GM19023 (cell line): ENCODE measurements around the gene SLC22A15.

Experiments used
- ATAC-seq: cut with Tn5 transposase; IDR thresholded peaks from one replicate; pipeline ENCODE4 v1.9.1; 2021; ENCODE audit warnings: mild to moderate bottlenecking, moderate library complexity; ENCODE audit not compliant: unreplicated experiment

The SLC22A15 gene

DNA sequence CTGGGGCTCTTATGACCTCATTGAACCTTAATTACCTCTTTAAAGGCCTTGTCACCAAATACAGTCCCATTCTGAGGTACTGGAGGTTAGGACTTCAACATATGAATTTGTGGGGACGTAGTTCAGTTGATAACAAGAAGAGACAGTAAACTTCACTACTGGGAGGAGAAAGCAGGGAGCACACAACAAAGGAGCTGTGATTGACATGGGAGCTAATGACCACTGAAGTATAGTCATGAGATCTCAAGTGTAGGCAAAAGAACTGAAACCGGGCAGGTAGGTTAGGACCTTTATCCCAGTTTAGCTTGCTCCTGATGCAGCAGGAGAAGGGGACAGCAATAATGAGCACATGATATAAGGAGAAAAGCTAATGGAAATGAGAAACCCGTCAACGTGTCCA is 123.1 kb downstream of the SLC22A15 start:
- no peak for ATAC-seq

DNA sequence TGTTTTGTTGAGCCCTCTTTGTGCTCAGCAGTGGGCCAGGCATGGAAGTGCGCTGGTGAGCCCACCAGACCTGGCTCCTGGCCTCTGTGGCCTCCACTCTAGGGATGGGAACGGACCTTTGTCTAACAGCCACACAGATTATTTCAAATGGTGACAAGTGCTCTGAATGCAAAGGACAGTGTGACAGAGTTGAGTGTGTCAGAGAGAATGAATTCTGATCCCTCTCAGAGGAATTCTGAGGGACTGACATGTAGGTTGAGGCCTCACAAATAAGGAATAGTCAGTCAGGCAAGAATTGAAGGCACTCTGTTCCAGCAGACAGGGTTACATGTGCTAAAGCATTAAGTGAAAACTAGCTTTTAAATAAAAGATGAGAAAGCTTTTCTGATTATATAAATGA is 123.6 kb downstream of the SLC22A15 start:
- ATAC-seq: no peak

DNA sequence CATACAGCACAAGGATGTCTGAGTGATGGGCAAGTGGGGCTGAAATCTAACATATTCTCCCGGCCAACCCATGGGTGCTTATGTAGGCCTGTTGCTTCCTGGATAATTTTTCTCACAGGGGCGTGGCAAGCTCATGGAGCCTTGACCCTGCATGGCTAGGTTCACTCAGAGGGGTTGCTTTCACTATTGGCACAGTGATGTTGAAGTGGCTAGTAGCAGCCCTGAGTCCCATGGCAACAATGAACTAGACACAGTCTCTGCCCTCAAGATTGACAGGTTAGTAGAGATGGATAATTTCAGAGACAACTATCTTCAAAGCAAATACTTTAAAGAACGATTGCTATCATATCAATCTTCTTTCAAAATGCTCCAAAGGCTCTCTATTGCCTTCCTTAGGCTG is 128.4 kb downstream of the SLC22A15 start:
- ATAC-seq: no peak

DNA sequence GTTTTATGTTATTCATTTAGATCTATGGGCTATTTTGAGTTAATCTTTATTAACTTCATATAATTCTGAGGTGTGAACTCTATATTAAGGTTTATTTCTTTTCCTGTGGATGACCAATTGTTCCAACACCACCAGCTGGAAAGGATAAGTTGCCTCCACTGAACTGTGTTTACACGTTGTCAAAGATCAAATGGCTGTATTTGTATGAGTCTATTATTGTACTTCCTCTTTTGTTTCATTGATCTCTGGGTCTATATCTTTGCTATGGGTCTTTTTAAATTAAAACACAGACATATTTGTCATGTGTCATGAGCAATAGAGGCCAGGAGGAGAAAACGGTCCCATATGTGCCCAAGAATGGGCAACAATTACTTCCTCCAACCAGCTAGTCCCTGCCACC is 129.7 kb downstream of the SLC22A15 start:
- no peak for ATAC-seq

DNA sequence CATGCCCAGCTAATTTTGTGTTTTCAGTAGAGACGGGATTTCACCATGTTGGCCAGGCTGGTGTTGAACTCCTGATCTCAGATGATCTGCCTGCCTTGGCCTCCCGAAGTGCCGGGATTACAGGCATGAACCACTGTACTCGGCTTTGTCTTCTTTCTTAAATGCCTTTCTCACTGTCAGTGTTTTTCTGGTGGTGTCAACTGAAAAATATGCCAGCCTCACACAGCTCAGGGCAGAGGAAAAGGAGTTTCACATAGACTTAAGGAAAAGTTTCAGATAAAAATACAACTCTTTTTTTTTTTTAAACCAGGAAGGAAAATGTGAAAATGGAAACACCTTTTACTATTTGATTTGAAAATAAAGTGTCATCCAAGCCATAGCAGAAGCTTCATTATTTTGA is 130.3 kb downstream of the SLC22A15 start:
- no peak for ATAC-seq

DNA sequence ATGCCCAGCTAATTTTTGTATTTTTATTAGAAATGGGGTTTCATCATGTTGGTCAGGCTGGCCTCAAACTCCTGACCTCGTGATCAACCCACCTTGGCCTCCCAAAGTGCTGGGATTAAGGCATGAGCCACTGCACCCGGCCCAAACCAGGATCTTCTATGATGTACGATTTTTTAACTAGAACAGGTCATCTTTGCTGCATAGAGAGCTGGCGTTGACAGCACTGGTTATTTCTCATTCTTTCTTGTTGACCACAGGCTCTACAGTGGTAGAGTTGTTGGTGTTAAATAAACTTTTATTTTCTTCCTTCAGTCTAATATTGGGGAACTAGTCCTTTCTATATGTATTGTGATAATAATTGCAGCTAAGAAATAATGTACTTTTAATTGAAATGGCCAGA is 131.1 kb downstream of the SLC22A15 start:
- ATAC-seq: no peak

DNA sequence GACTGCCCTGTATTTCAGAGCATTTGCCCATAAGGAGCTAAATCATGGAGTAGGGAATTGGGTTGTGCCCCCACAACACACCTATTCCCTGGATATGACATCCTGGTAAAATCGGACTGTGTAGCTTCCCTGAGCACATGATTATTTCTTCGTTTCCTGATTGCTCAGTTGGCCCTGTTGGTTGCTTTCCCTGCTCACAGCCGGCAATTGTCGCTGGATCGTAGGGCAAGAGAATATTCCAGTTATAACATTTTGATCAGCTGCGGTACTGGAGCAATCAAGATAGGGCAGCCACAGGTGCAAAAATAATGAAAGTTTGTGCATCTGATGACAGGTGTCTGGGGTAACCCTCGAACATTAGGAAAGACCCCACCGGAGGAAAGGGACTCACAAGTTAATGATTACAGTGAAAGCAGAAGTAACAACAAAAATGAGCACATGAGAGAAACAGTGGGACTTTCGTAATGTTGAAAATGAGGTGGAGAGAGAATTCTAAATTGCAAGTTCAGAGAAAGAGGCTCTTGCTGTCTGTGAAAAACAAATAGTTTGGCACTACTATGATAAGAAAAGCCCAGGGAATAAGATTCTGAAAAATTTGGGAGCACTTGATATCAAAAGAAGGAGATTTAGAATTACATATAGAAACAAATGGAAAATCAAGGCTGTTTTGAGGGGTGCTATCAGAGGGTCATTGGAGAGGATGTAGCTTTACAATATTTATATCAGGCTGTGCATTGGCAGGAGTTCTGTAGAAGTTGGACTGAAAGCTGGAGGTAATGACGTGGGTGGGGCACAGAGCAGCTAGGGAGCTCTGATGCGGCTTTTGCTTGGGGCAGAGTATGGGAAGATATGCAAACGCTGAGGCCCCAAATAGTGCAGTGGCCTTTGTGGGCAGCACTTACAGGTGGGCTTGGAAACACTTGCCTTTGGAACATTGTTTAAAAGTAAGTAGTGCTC is 134.5 kb downstream of the SLC22A15 start, which contains the start of gene MAB21L3:
Gene MAB21L3, plus strand, starts transcription at position 833 of the 957 bp plus-strand sequence. CDS start 1,217 bp downstream, outside the sequence.
- peak; percentile 73 for ATAC-seq

DNA sequence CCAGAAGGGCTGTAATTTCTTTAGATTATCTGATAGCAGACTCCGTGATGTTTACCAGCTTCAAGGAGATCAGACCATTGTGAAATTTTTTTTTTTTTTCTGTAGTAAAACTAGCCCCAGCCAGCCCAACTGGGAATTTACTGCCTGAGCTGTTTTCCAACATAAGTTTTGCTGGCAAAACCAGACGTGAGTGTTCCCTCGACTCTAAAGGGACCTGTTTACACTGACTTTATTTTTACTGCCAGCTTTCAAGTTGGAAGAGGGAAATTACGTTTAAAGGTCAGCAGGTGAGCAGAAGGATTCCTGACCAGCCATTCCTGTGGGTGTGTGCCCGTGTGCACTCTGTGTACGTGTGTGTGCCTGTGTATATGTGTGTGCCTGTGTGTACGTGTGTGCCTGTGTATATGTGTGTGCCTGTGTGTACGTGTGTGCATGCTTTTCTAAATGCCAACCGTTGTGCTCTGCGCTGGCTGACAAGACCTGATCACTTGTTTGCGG is 135.3 kb downstream of the SLC22A15 start:
- no peak for ATAC-seq

DNA sequence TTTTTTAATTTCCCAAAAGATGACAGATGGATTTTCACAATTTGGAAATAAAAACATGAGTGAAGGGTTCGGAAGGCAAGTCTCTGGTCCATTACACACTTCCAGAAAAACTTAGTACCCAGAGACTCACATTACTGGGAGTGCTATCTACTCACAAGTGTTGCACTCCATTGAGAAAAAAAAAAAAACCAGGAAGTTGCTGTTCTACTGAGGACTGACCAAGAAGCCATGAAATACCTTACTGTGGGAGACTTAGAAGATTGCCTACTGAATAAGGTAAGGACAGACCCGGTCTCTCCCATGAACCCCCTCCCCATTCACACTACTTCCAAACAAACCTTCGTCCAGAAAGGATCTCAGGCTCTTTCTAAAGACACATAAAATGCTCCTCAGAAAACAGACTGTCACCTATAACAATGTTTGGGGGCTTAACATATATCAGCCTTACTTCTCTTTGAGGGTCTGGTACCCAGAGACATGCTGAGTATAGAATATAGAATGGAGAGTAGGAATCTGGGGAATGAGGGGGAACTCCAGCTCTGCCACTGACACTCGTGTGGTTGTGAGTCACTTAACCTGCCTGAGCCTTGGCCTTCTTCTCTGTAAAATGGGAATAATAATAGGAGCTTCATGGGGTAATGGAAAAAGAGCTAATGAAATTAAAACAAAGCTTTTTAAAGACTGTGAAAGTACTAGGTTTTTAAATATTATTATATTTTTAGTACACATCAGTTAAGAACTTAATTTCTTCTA is 136.3 kb downstream of the SLC22A15 start:
- no peak for ATAC-seq

DNA sequence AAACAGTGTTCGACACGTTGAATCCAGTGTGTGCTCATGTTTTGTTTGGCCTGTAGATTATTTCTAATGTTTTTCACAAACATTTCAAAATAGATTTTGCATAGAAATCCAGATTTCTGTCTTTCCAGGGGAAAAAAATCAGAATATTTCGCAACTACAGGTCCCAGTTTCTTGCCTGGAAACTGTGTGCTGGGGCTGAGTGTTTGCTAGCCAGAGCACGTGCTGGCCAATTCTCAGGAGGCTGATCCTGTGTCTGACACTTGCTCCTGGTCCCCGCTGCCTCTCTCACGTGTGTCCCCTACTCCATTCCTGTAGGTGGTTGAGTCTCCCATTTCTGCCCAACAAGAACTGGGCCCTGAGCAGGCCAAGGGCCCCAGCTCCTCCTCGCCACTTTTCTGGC is 137.3 kb downstream of the SLC22A15 start:
- ATAC-seq: no peak

DNA sequence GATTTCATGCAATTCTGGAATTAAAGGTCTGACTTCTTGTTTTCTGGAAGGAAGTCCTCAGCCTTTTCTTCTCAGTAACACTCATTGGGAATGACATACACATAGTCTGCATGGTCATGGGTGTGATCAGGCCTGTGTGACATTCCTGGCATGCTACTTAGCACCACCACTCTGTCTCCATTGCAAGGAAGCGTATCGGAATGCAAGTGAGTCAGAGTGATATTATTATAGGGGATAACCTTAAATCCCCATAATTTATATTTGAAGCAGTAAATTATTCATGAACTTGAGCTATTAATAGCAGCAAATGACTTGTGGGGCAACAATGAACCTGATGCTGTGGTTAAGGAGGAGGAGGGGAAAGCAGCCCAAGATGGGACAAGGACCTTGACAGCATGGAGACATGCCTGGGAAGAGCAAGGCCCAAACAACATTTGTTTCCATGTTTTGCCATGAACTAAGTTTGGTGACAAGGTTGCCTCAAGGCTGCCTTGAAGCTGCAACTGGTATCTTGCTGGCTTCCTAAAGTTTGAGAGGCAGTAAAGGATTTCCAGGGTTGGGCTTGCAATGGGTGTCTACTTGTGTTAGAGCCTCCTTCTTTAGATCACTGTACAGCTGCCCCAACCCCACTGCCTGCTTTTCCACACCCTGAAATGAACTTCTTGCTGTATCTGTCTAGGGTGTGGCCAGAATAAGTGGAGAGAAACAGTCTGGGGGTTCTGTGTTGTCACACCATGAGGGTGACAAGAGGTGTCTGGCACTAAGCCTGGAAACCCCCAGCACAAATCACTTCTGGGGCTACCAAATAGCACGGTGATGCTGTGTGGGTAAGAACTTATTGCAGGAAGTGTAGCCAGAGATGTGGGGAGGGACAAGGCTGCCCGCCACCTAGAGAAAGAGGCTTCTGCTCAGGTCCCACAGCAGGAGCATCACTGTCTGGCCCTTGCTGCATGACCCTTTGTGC is 139.4 kb downstream of the SLC22A15 start:
- ATAC-seq: no peak

DNA sequence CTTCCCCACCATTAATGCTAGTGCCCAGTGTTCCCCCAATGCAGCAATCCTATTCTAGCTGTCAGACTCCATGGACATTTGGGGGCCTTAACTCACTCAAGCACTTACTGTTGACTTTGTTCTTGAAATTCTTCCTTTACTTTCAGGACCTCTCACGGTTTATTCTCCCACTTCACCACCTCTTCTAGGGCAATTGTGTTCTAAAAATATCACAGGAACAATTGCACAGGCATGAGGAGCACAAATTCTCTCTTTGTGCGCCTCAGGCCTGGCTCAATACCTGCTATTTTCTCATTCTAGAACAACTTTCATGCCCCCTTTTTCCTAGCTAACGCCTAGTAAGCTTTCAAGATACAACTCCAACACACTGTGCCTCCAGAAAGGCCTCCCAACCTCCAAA is 142.2 kb downstream of the SLC22A15 start:
- ATAC-seq: no peak
